Hepatocyte (in vitro differentiated cells): Measurements from ENCODE around the gene PHF21B.

ENCODE experiments used
- CTCF ChIP-seq: fragments of 200-600 bp; sonication (generic); IDR thresholded peaks from 2 replicates; pipeline ENCODE4 v1.5.1; 2016; ENCODE audit warnings: antibody characterized with exemption, mild to moderate bottlenecking; ENCODE audit not compliant: poor library complexity
- EZH2 ChIP-seq: fragments of 200-600 bp; sonication (generic); IDR thresholded peaks from 2 replicates; pipeline ENCODE4 v1.6.1; 2016; ENCODE audit warnings: antibody characterized with exemption, mild to moderate bottlenecking, borderline replicate concordance

GRCh38 chr22:44887941-44888366, 121.9 kb downstream of the PHF21B start:
- TF ChIP-seq CTCF: no peak
- no peak for TF ChIP-seq EZH2
